Endodermal cell (in vitro differentiated cells): ENCODE data around the gene HYAL2. TPM values are rescaled to one million over a fixed set of nuclear protein-coding genes. Genes with fewer than 3 reads are reported as not detected.
A peak's percentile ranks its signal among the peaks of the same experiment; 100 is the strongest.

Source experiments
- DNase-seq: peaks from one replicate; pipeline ENCODE4 v3.0.0-alpha.2; 2017
- H3K27ac ChIP-seq: 2 replicates; pipeline ENCODE4 v1.5.1; 2013; ENCODE audit warnings: mild to moderate bottlenecking, low read depth, low read length, moderate library complexity
- H3K27me3 ChIP-seq: 2 replicates; pipeline ENCODE4 v1.6.1; 2013; ENCODE audit warnings: mild to moderate bottlenecking, low read length, moderate library complexity; ENCODE audit not compliant: insufficient read depth, control insufficient read depth, poor library complexity, severe bottlenecking
- H3K36me3 ChIP-seq: 2 replicates; pipeline ENCODE4 v1.7.0; 2013; ENCODE audit warnings: mild to moderate bottlenecking, low read length, moderate library complexity; ENCODE audit not compliant: control insufficient read depth, insufficient read depth
- H3K4me1 ChIP-seq: one replicate; pipeline ENCODE4 v1.7.0; 2013; ENCODE audit warnings: low read length; ENCODE audit not compliant: control insufficient read depth, insufficient read depth
- H3K4me3 ChIP-seq: 2 replicates; pipeline ENCODE4 v1.5.1; 2013; ENCODE audit warnings: mild to moderate bottlenecking, low read length, moderate library complexity
- H3K9ac ChIP-seq: 2 replicates; pipeline ENCODE4 v1.6.1; 2013; ENCODE audit warnings: mild to moderate bottlenecking, low read length, moderate library complexity; ENCODE audit not compliant: poor library complexity, severe bottlenecking; ENCODE audit errors: extremely low read depth
- H3K9me3 ChIP-seq: 2 replicates; pipeline ENCODE4 v1.6.1; 2013; ENCODE audit warnings: mild to moderate bottlenecking, low read length, moderate library complexity; ENCODE audit not compliant: control insufficient read depth
- H3K27ac Mint-ChIP-seq: 2 replicates; pipeline ENCODE4 v1.8.0; 2020; ENCODE audit warnings: mixed read lengths
- H3K27me3 Mint-ChIP-seq: 2 replicates; pipeline ENCODE4 v1.8.0; 2021; ENCODE audit warnings: mild to moderate bottlenecking, mixed read lengths; ENCODE audit not compliant: insufficient read depth
- H3K36me3 Mint-ChIP-seq: 2 replicates; pipeline ENCODE4 v1.8.0; 2020; ENCODE audit warnings: low read depth, mixed read lengths
- H3K4me1 Mint-ChIP-seq: 2 replicates; pipeline ENCODE4 v1.8.0; 2020; ENCODE audit warnings: mixed read lengths
- H3K4me3 Mint-ChIP-seq: 2 replicates; pipeline ENCODE4 v1.8.0; 2020; ENCODE audit warnings: mild to moderate bottlenecking, moderate library complexity, mixed read lengths
- H3K9me3 Mint-ChIP-seq: 2 replicates; pipeline ENCODE4 v1.8.0; 2020; ENCODE audit warnings: mild to moderate bottlenecking, mixed read lengths
- CTCF ChIP-seq: fragments of 200-600 bp; sonication (generic); conservative IDR thresholded peaks from 2 replicates; pipeline ENCODE4 v1.5.0; 2021; ENCODE audit warnings: antibody characterized with exemption, mild to moderate bottlenecking
- WGBS, 2 experiments: methylation state at CpG; one replicate each; pipeline versions ENCODE4 v1.1.5 to v1.1.7; 2013; ENCODE audit warnings: missing lambda C conversion rate in 2 of 2, mixed read lengths in 1 of 2; ENCODE audit not compliant: insufficient coverage in 1 of 2, insufficient read length in 1 of 2; 5-methylcytosine and 5-hydroxymethylcytosine counted together
- total RNA-seq, 2 donors: library from RNA; stranded (reverse); fragmentation: NEBNext Ultra II Directional in 1 of 2; extraction: Animal tissue kit (Norgen Biotek cat#: 25700) in 1 of 2; gene quantifications; 2 replicates in 1 of 2; 3 replicates in 1 of 2; pipeline ENCODE4 v1.2.1, GENCODE V29; 2021

The HYAL2 gene
- total RNA-seq, 2 donors from 2014 or later = 55.3 to 61.1 TPM

- H3K36me3 ChIP-seq = no peaks in the 10 kb centered on the region
- peak; percentile 60 for TF ChIP-seq CTCF
- no peak overlapping the region for H3K27ac ChIP-seq
- peak overlapping the region; percentile 62 for H3K9ac ChIP-seq
- 72 to 80% methylated on average over 7 to 9 of the region's 9 CpGs for WGBS, 2 experiments
- peaks cover 2% of the 10 kb centered on the region for H3K36me3 Mint-ChIP-seq
- peak; percentile 54 for DNase-seq
- H3K27me3 ChIP-seq = no peaks in the 10 kb centered on the region
- H3K27ac Mint-ChIP-seq = peak overlapping the region; percentile 17
- H3K4me3 ChIP-seq = peak overlapping the region; percentile 94
- H3K4me1 ChIP-seq = peaks cover 3% of the 10 kb centered on the region
- H3K9me3 ChIP-seq = no peaks in the 10 kb centered on the region
- H3K4me3 Mint-ChIP-seq = peak overlapping the region; percentile 82
- no peaks in the 10 kb centered on the region for H3K9me3 Mint-ChIP-seq
- peaks cover 16% of the 10 kb centered on the region for H3K4me1 Mint-ChIP-seq
- H3K27me3 Mint-ChIP-seq = no peaks in the 10 kb centered on the region
Observed at GRCh38 chr3:50297896-50298725, 24.4 kb downstream of the HYAL2 start.

GRCh38 chr3:50297384-50297775 is 25.2 kb downstream of the HYAL2 start:
- no peaks in the 10 kb centered on the region for H3K9me3 Mint-ChIP-seq
- H3K9ac ChIP-seq = no peak overlapping the region

GRCh38 chr3:50296721-50297383 is 25.7 kb downstream of the HYAL2 start:
- no peaks in the 10 kb centered on the region for H3K27me3 Mint-ChIP-seq
- no peak overlapping the region for H3K4me3 Mint-ChIP-seq

More at GRCh38 chr3:50297384-50297775, 25.2 kb downstream of the HYAL2 start:
- Histone ChIP-seq H3K27me3 (no peaks in the 10 kb centered on the region), H3K4me3 (no peak overlapping the region), H3K36me3 (no peaks in the 10 kb centered on the region), H3K27ac (no peak overlapping the region), H3K4me1 (peaks cover 3% of the 10 kb centered on the region), H3K9me3 (no peaks in the 10 kb centered on the region)
- Mint-ChIP-seq H3K27me3 (no peaks in the 10 kb centered on the region), H3K36me3 (peaks cover 2% of the 10 kb centered on the region), H3K27ac (no peak overlapping the region), H3K4me1 (peaks cover 17% of the 10 kb centered on the region), H3K4me3 (no peak overlapping the region)
- WGBS, 2 experiments = 95 to 100% methylated on average over 1 to 2 of the region's 2 CpGs
- DNase-seq = peak; percentile 39
- no peak for TF ChIP-seq CTCF

More at GRCh38 chr3:50296721-50297383, 25.7 kb downstream of the HYAL2 start:
- H3K27me3 ChIP-seq = no peaks in the 10 kb centered on the region
- H3K4me1 ChIP-seq = peaks cover 3% of the 10 kb centered on the region
- Mint-ChIP-seq H3K27ac (no peak overlapping the region), H3K9me3 (no peaks in the 10 kb centered on the region), H3K36me3 (peaks cover 2% of the 10 kb centered on the region), H3K4me1 (peaks cover 17% of the 10 kb centered on the region)
- TF ChIP-seq CTCF = no peak
- no peak overlapping the region for H3K4me3 ChIP-seq
- H3K27ac ChIP-seq = no peak overlapping the region
- H3K9me3 ChIP-seq = no peaks in the 10 kb centered on the region
- no peak overlapping the region for H3K9ac ChIP-seq
- WGBS, 2 experiments = 94 to 95% methylated on average over 14 to 18 of the region's 18 CpGs
- DNase-seq = peak; percentile 35
- no peaks in the 10 kb centered on the region for H3K36me3 ChIP-seq
